AG08395 (cell line): ENCODE data around the gene ETS2.
A peak's percentile ranks its signal among the peaks of the same experiment; 100 is the strongest.

Experiments used
- DNase-seq: peaks from one replicate; pipeline ENCODE4 v3.0.0; 2012; ENCODE audit warnings: mixed read lengths, low spot score

ETS2 gene

GRCh38 chr21:38861989-38862683 is 56.4 kb downstream of the ETS2 start:
- peak; percentile 50 for DNase-seq

DNA sequence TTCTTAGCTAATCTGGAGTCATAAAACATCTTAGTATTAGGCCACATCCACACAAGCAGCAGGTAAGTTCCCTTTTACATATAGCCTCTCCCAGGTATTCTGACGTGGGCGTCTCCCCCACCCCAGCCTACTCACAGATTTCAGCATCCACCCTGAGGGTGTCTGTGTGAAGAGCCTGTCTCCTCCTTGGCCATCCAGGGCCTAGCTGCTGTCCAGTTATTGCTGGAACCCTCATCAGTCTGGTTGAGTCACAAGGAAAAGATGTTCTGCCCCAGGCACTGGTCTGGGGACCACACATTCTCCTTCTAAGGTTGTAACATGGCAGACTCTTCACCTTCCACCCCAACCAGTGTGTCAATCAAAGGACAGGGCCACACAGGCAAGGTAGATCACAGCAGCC is 57.6 kb downstream of the ETS2 start:
- DNase-seq, result no peak

DNA sequence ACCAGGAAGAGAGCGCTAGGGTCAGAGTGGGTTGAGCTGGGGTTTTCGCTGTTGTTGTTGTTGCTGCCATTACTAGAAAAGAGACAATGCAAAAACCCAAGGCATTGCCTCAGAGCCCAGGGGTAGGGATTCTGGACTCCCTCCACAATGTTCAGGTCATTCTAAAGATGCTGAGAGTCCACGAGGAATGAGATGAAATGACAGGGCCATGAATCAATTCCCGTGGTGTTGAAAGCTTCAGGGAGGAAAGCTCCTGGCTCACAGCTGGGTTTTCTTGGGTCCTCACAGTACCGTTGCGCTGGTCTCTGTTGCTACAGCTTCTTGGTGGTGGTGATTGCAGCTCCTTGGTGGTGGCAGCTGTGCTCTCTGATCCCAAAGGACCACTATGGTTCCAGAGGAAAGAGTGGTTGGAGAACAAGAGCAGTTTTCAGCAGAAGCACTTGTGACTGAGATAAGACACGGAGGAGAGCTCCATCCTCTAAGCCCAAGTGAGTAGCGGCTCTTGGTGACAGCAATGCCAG is 58.2 kb downstream of the ETS2 start:
- DNase-seq, result no peak

- no peak for DNase-seq
These were observed 59.2 kb downstream of the ETS2 start for GRCh38 chr21:38864964-38865363.

- no peak for DNase-seq
These were observed 63.5 kb downstream of the ETS2 start for GRCh38 chr21:38869196-38869595.

DNA sequence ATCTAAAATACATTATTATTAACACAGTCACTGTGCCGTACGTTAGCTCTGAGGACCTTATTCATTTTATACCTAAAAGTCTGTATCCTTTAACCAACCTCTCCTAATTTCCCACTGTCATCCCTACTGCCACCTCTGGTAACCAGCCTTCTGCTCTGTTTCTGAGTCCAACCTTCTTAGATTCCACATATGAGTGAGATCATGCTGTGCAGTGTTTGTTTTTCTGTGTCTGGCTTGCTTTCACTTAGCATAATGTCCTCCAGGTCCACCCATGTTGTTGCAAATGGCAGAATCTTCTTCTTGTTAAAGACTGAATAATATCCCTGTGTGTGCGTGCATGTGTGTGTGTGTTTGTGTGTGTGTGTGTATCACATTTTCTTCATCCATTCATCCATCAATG is 64.2 kb downstream of the ETS2 start:
- DNase-seq, result no peak
